Measurements from ENCODE around the gene BUB1B. TPM values are rescaled to one million over a fixed set of nuclear protein-coding genes. Genes with fewer than 3 reads are reported as not detected.
A peak's percentile ranks its signal among the peaks of the same experiment; 100 is the strongest.

The BUB1B gene
- total RNA-seq, 1 experiment from 2014 or later = 83.2 TPM

GRCh38 chr15:40229956-40230355, 69.1 kb downstream of the BUB1B start:
- Histone ChIP-seq H2BK12ac (ENCODE audit: insufficient read length, low read depth, low read length) (no peak overlapping the region), H2BK20ac (ENCODE audit: low read depth, low read length, poor library complexity, severe bottlenecking) (no peak overlapping the region), H4K8ac (replicated peaks; ENCODE audit: insufficient read length, low read depth, low read length) (no peak overlapping the region), H3K23ac (ENCODE audit: insufficient read length, low read depth, low read length) (no peak overlapping the region), H3K27ac (ENCODE audit: insufficient read length, low read depth, low read length) (no peak overlapping the region), H3K9me3 (ENCODE audit: control insufficient read depth, low read depth, low read length) (no peaks in the 10 kb centered on the region), H2BK120ac (ENCODE audit: low read depth, low read length, poor library complexity, severe bottlenecking) (no peak overlapping the region), H2BK5ac (ENCODE audit: insufficient read length, low read length) (no peak overlapping the region), H2AFZ (ENCODE audit: low read length) (no peak overlapping the region), H3K14ac (ENCODE audit: insufficient read depth, low read length) (no peak overlapping the region), H3K9ac (ENCODE audit: extremely low read depth, insufficient read length, low read length) (no peak overlapping the region), H3K18ac (ENCODE audit: insufficient read length, low read depth, low read length) (no peak overlapping the region), H3K27me3 (ENCODE audit: insufficient read depth, low read length) (no peaks in the 10 kb centered on the region), H3K56ac (ENCODE audit: insufficient read length, low read depth, low read length) (no peak overlapping the region), H4K91ac (ENCODE audit: insufficient read length, low read depth, low read length) (no peak overlapping the region), H3K4me1 (ENCODE audit: insufficient read depth, low read length) (no peaks in the 10 kb centered on the region), H3K4ac (ENCODE audit: low read depth, low read length) (no peak overlapping the region), H2AK5ac (ENCODE audit: insufficient read length, low read length) (no peak overlapping the region), H4K5ac (ENCODE audit: insufficient read length, low read depth, low read length) (no peak overlapping the region), H2BK15ac (ENCODE audit: low read depth, low read length) (no peak overlapping the region), H4K20me1 (ENCODE audit: control insufficient read depth, insufficient read depth, insufficient read length) (no peaks in the 10 kb centered on the region), H3K23me2 (ENCODE audit: insufficient read length, low read depth, low read length, poor library complexity, severe bottlenecking) (no peaks in the 10 kb centered on the region), H3K4me2 (ENCODE audit: insufficient read depth, insufficient read length, low read length) (no peak overlapping the region), H3T11ph (ENCODE audit: low read length) (no peak overlapping the region), H3K79me1 (ENCODE audit: insufficient read depth, low read depth, low read length, poor library complexity, severe bottlenecking) (no peaks in the 10 kb centered on the region), H3K79me2 (ENCODE audit: insufficient read depth, low read length) (no peaks in the 10 kb centered on the region)
- Mint-ChIP-seq H3K9me3 (no peaks in the 10 kb centered on the region), H3K4me1 (peaks cover 4 to 5% of the 10 kb centered on the region in 2 experiments), H3K27me3 (ENCODE audit: low read depth) (no peaks in the 10 kb centered on the region), H3K36me3 (ENCODE audit: insufficient read depth in 1 of 3, low read depth in 3 of 3) (peaks cover 10 to 34% (median 22%) of the 10 kb centered on the region in 3 experiments; a peak in 6 of 7 replicates), H3K27ac (peak overlapping the region in 1 of 3 experiments; percentile 2; a peak in 1 of 7 replicates), H3K4me3 (no peak overlapping the region)
- no peak for DNase-seq
- TF ChIP-seq CTCF (conservative IDR thresholded peaks at IDR 0.05) = no peak
- WGBS (ENCODE audit: extremely low coverage, insufficient read length, low lambda C conversion rate) = no CpG with 5 or more reads among the region's 1 CpG

Data from H9 (cell line).